ENCODE data around the gene EFCAB8. TPM values are rescaled to one million over a fixed set of nuclear protein-coding genes. Genes with fewer than 3 reads are reported as not detected.
A peak's percentile ranks its signal among the peaks of the same experiment; 100 is the strongest.
"Not testable (repeated sequence)": the region's sequence is repeated elsewhere in the genome, so short reads cannot be mapped to it uniquely, and the experiment has no call there.

Gene EFCAB8
- total RNA-seq, 1 donor from 2014 or later, result 1.1 TPM

DNA sequence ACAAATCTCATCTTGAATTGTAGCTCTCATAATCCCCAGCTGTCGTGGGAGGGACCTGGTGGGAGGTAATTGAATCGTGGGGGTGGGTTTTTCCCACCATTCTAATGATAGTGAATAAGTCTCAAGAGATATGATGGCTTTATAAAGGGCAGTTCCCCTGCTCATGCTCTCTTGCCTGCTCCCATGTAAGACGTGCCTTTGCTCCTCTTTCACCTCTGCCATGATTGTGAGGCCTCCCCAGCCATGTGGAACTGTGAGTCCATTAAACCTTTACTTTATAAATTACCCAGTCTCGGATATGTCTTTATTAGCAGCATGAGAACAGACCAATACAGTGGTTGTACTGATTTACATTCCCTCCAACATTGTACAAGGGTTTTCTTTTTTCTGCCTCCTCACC lies 75.9 kb downstream of the EFCAB8 start:
- Mint-ChIP-seq H3K9me3 (ENCODE audit: unreplicated experiment) (no peaks in the 10 kb centered on the region), H3K4me1 (ENCODE audit: unreplicated experiment) (no peaks in the 10 kb centered on the region), H3K27ac (ENCODE audit: unreplicated experiment) (no peak overlapping the region), H3K36me3 (ENCODE audit: low read depth, unreplicated experiment) (no peaks in the 10 kb centered on the region), H3K27me3 (ENCODE audit: unreplicated experiment) (peaks cover 1% of the 10 kb centered on the region), H3K4me3 (ENCODE audit: unreplicated experiment) (no peak overlapping the region)
- TF ChIP-seq, protein P1, sequence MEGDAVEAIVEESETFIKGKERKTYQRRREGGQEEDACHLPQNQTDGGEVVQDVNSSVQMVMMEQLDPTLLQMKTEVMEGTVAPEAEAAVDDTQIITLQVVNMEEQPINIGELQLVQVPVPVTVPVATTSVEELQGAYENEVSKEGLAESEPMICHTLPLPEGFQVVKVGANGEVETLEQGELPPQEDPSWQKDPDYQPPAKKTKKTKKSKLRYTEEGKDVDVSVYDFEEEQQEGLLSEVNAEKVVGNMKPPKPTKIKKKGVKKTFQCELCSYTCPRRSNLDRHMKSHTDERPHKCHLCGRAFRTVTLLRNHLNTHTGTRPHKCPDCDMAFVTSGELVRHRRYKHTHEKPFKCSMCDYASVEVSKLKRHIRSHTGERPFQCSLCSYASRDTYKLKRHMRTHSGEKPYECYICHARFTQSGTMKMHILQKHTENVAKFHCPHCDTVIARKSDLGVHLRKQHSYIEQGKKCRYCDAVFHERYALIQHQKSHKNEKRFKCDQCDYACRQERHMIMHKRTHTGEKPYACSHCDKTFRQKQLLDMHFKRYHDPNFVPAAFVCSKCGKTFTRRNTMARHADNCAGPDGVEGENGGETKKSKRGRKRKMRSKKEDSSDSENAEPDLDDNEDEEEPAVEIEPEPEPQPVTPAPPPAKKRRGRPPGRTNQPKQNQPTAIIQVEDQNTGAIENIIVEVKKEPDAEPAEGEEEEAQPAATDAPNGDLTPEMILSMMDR (IDR thresholded peaks at IDR 0.05; ENCODE audit: unreplicated experiment), result no peak
- no peak for DNase-seq (ENCODE audit: low spot score)

DNA sequence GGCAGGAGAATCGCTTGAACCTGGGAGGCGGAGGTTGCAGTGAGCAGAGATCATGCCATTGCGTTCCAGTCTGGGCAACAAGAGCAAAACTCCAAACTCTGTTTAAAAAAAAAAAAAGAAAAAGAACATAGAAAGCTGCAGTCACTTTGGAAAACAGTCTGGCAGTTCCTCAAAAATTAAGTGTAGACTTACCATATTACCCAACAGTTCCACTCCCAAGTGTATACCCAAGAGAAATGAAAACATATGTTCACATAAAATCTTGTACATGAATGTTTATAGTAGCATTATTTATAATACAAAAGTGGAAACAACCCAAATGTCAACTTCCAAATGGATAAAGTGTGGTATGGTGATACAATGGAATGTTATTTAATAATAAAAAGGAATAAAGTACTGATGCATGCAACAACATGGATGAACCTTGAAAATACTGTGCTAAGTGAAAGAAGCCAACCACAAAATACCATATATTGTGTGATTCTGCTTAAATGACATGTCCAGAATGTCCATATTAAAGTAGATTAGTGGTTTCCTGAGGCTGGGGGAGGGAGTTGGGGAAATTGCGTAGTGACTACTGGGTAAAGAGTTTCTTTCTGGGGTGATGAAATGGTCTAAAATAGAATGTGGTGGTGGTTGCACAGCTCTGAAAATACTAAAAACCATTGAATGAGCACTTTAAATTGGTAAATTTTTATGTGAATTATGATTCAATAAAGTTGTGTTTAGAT lies 82.6 kb downstream of the EFCAB8 start:
- Mint-ChIP-seq H3K27me3 (ENCODE audit: unreplicated experiment) (no peaks in the 10 kb centered on the region), H3K4me1 (ENCODE audit: unreplicated experiment) (peaks cover 10% of the 10 kb centered on the region), H3K27ac (ENCODE audit: unreplicated experiment) (no peak overlapping the region), H3K4me3 (ENCODE audit: unreplicated experiment) (no peak overlapping the region), H3K36me3 (ENCODE audit: low read depth, unreplicated experiment) (no peaks in the 10 kb centered on the region), H3K9me3 (ENCODE audit: unreplicated experiment) (no peaks in the 10 kb centered on the region)
- no peak for DNase-seq (ENCODE audit: low spot score)
- TF ChIP-seq, protein P1 (IDR thresholded peaks at IDR 0.05; ENCODE audit: unreplicated experiment), result no peak

DNA sequence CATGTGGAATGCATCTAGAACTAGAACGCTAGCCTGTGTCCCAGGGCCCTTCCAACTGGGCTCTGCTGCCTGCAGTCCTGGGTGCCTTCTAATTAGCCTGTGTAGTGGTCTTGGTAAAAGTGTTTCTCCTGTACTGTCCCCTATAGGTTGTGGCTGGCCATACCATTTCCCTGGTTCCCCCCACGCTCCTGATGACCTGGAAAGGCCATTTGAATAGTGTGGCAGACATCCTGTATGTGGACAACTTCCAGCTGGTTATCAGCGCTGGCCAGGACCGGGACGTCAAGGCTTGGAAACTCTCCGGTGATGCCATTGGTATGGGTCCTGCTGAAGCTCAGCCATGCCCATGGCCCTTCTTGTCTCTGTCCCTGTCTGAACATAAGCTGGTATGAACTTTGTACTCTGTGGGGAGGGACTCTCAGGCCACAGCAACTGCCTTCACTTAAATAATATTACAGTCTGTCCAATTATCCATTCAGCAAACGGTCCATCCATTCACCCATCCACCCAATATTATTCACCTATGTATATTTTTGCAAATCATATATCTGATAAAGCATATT lies 84.8 kb downstream of the EFCAB8 start:
- Mint-ChIP-seq H3K36me3 (ENCODE audit: low read depth, unreplicated experiment) (no peaks in the 10 kb centered on the region), H3K27ac (ENCODE audit: unreplicated experiment) (no peak overlapping the region), H3K9me3 (ENCODE audit: unreplicated experiment) (no peaks in the 10 kb centered on the region), H3K27me3 (ENCODE audit: unreplicated experiment) (no peaks in the 10 kb centered on the region), H3K4me1 (ENCODE audit: unreplicated experiment) (peaks cover 14% of the 10 kb centered on the region), H3K4me3 (ENCODE audit: unreplicated experiment) (no peak overlapping the region)
- TF ChIP-seq, protein P1 (IDR thresholded peaks at IDR 0.05; ENCODE audit: unreplicated experiment), result no peak
- DNase-seq (ENCODE audit: low spot score), result no peak

DNA sequence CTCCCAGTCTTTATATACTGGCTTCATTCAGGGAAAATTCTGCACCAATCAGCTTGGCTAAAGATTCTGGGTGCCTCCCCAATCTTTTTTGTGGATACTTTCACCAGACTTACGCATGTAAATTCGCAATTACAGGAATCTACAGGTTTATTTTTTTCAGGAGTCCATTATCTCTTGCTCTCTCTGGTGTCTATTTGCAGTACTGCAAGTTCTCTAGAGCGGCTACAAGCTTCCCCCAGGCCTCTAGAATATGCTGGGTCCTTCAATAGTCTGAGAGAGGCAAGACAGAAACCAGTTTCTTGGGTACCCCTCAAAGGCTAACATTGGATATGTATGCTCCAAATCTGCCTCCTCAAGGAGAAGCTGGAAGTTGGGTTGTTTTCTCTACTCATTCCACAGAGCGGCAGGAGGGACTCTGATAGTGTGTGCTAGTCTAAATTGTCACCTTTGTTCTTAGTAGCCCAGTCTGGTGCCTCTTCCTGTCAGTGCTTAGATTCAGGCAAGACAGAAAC lies 87.0 kb downstream of the EFCAB8 start:
- peak; percentile 31 for DNase-seq (ENCODE audit: low spot score)
- no peak overlapping the region for H3K4me3 Mint-ChIP-seq (ENCODE audit: unreplicated experiment)
- TF ChIP-seq, protein P1 (IDR thresholded peaks at IDR 0.05; ENCODE audit: unreplicated experiment), result peak; percentile 50
- H3K27ac Mint-ChIP-seq (ENCODE audit: unreplicated experiment), result peak overlapping the region; percentile 71
- H3K4me1 Mint-ChIP-seq (ENCODE audit: unreplicated experiment), result peaks cover 25% of the 10 kb centered on the region
- H3K36me3 Mint-ChIP-seq (ENCODE audit: low read depth, unreplicated experiment), result no peaks in the 10 kb centered on the region
- H3K9me3 Mint-ChIP-seq (ENCODE audit: unreplicated experiment), result no peaks in the 10 kb centered on the region
- H3K27me3 Mint-ChIP-seq (ENCODE audit: unreplicated experiment), result no peaks in the 10 kb centered on the region

DNA sequence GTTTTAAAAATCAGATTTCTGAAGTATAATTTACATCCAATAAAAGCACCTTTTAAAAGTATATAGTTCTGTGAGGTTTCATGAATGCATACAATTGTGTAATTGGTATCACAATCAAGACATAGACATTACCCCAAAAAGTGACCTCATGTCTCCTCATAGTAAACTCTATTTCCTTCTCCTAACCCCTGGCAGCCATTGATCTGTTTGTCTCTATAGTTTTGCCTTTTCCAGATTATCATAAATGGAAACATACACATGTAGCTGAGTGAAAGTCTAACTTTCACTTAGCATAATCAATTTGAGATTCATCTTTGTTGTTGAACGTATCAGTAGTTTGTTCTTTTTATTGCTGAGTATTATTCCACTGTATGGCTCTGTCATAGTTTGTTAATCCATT lies 87.9 kb downstream of the EFCAB8 start:
- Mint-ChIP-seq H3K4me3 (ENCODE audit: unreplicated experiment) (no peak overlapping the region), H3K36me3 (ENCODE audit: low read depth, unreplicated experiment) (no peaks in the 10 kb centered on the region), H3K4me1 (ENCODE audit: unreplicated experiment) (peaks cover 34% of the 10 kb centered on the region), H3K27me3 (ENCODE audit: unreplicated experiment) (no peaks in the 10 kb centered on the region), H3K27ac (ENCODE audit: unreplicated experiment) (no peak overlapping the region), H3K9me3 (ENCODE audit: unreplicated experiment) (no peaks in the 10 kb centered on the region)
- no peak for DNase-seq (ENCODE audit: low spot score)
- TF ChIP-seq, protein P1 (IDR thresholded peaks at IDR 0.05; ENCODE audit: unreplicated experiment), result no peak

DNA sequence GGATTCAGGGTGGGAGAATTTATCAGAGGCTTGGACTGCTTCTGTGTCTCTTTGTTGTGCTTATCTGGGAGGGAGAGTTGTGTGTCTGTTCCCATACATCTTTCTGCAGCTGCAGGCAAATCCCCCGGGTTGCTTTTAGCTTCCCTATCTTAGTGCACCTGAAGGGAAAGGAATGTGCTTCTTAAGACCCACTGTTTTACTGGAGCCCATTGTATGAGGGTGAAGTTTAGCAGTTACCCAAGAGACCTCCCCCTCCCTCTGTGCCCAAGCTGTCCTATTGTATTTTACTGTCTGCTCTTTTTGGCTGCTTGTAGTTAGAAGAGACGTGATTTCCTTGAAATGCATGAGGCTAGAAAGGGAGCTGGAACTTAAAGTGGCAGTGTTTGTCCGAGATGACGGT lies 91.8 kb downstream of the EFCAB8 start:
- H3K4me3 Mint-ChIP-seq (ENCODE audit: unreplicated experiment); H3K27me3 Mint-ChIP-seq (ENCODE audit: unreplicated experiment); H3K36me3 Mint-ChIP-seq (ENCODE audit: low read depth, unreplicated experiment); H3K9me3 Mint-ChIP-seq (ENCODE audit: unreplicated experiment); DNase-seq (ENCODE audit: low spot score): not testable (repeated sequence)
- peaks cover 32% of the 10 kb centered on the region for H3K4me1 Mint-ChIP-seq (ENCODE audit: unreplicated experiment)
- H3K27ac Mint-ChIP-seq (ENCODE audit: unreplicated experiment), result peak overlapping the region; percentile 92

Data from endothelial cell (in vitro differentiated cells).